OCI-LY1 (cell line): Measurements from ENCODE around the gene CIAPIN1.

Source experiments
- H2AFZ ChIP-seq: fragments of 200-600 bp; sonication (generic), shearing (Covaris generic); 2 replicates; pipeline ENCODE4 v1.6.0; 2014; ENCODE audit warnings: antibody characterized with exemption, mild to moderate bottlenecking, low read length
- H3F3A ChIP-seq: fragments of 200-600 bp; sonication (generic), shearing (Covaris generic); 2 replicates; pipeline ENCODE4 v1.6.0; 2014; ENCODE audit warnings: mild to moderate bottlenecking, antibody characterized with exemption, low read length, moderate library complexity; ENCODE audit not compliant: insufficient read depth
- H3K27ac ChIP-seq: fragments of 200-600 bp; sonication (generic); 2 replicates; pipeline ENCODE4 v1.5.1; 2014; ENCODE audit warnings: low read length, mixed run types, mild to moderate bottlenecking, low read depth; ENCODE audit not compliant: poor library complexity, severe bottlenecking
- H3K27me3 ChIP-seq: fragments of 200-600 bp; sonication (generic); 2 replicates; pipeline ENCODE4 v1.6.0; 2014; ENCODE audit warnings: antibody characterized with exemption, mild to moderate bottlenecking, low read length, moderate library complexity; ENCODE audit not compliant: insufficient read depth
- H3K36me3 ChIP-seq: fragments of 200-600 bp; sonication (generic); 2 replicates; pipeline ENCODE4 v1.6.1; 2014; ENCODE audit warnings: mild to moderate bottlenecking, antibody characterized with exemption, low read length, moderate library complexity, mixed read lengths; ENCODE audit not compliant: insufficient read depth
- H3K4me1 ChIP-seq: fragments of 200-600 bp; sonication (generic); 2 replicates; pipeline ENCODE4 v1.5.1; 2014; ENCODE audit warnings: mild to moderate bottlenecking, low read length, moderate library complexity; ENCODE audit not compliant: insufficient read depth, severe bottlenecking
- H3K4me2 ChIP-seq: fragments of 200-600 bp; sonication (generic), shearing (Covaris generic); 2 replicates; pipeline ENCODE4 v1.6.1; 2014; ENCODE audit warnings: low read length
- H3K4me3 ChIP-seq: fragments of 200-600 bp; sonication (generic); 2 replicates; pipeline ENCODE4 v1.5.1; 2014; ENCODE audit warnings: low read length, low read depth, mild to moderate bottlenecking, mixed read lengths; ENCODE audit not compliant: poor library complexity, severe bottlenecking
- H3K79me2 ChIP-seq: fragments of 200-600 bp; shearing (Covaris generic); 2 replicates; pipeline ENCODE4 v1.6.1; 2016; ENCODE audit warnings: mixed run types, low read length, mixed read lengths; ENCODE audit not compliant: insufficient read depth
- H3K9ac ChIP-seq: fragments of 200-600 bp; sonication (generic), shearing (Covaris generic); 2 replicates; pipeline ENCODE4 v1.6.1; 2014; ENCODE audit warnings: mild to moderate bottlenecking, low read length, mixed read lengths
- H3K9me2 ChIP-seq: fragments of 200-600 bp; sonication (generic), shearing (Covaris generic); 2 replicates; pipeline ENCODE4 v1.6.1; 2014; ENCODE audit warnings: low read depth, mild to moderate bottlenecking, low read length, mixed read lengths
- H3K9me3 ChIP-seq: fragments of 200-600 bp; shearing (Covaris generic); 2 replicates; pipeline ENCODE4 v1.6.1; 2014; ENCODE audit warnings: low read length, mixed read lengths
- H4K20me1 ChIP-seq: fragments of 200-600 bp; sonication (generic), shearing (Covaris generic); 2 replicates; pipeline ENCODE4 v1.6.0; 2016; ENCODE audit warnings: mild to moderate bottlenecking, low read length; ENCODE audit not compliant: insufficient read depth
- EZH2 ChIP-seq: fragments of 200-600 bp; sonication (generic), shearing (Covaris generic); IDR thresholded peaks from 2 replicates; pipeline ENCODE4 v1.8.0; 2017; ENCODE audit warnings: borderline replicate concordance, mixed run types, mild to moderate bottlenecking, antibody characterized with exemption, low read length, moderate library complexity, mixed read lengths
- TF ChIP-seq, protein P1 (sequence below): fragments of 200-600 bp; sonication (generic), shearing (Covaris generic); IDR thresholded peaks from 2 replicates; pipeline ENCODE4 v1.5.1; 2017; ENCODE audit warnings: mild to moderate bottlenecking, antibody characterized with exemption, low read length, moderate library complexity, mixed read lengths

Gene CIAPIN1

DNA sequence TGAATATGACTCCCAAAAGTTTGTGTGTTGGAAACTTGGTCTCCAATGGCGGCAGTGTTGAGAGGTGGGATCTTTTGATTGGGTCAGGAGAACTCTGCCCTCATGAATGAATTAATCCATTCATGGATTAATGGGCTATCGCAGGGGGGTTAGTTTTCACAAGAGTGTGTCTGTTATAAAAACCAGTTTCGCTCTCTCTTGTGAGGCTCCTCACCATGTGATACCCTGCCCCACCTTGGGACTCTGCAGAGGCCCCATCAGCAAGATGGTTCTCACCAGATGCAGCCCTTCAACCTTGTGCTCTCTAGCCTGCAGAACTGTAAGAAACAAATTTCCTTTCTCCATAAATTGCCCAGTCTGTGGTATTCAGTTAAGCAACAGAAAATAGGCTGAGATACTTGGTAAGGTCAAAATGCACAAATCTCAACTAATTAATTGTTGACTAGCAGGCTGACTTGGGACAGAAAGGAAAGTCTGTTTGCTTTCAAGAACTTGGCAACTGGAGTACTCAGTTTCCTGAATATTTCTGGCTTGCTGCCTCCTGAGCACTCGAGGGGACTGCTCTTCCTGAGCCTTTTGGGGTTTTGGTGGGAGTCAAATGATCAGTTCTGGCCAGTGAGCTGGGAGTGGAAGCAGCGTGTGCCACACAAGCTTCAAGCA is 56.4 kb downstream of the CIAPIN1 start:
- Histone ChIP-seq H2AFZ (no peak overlapping the region), H3K27ac (no peak overlapping the region)
- TF ChIP-seq, protein P1, sequence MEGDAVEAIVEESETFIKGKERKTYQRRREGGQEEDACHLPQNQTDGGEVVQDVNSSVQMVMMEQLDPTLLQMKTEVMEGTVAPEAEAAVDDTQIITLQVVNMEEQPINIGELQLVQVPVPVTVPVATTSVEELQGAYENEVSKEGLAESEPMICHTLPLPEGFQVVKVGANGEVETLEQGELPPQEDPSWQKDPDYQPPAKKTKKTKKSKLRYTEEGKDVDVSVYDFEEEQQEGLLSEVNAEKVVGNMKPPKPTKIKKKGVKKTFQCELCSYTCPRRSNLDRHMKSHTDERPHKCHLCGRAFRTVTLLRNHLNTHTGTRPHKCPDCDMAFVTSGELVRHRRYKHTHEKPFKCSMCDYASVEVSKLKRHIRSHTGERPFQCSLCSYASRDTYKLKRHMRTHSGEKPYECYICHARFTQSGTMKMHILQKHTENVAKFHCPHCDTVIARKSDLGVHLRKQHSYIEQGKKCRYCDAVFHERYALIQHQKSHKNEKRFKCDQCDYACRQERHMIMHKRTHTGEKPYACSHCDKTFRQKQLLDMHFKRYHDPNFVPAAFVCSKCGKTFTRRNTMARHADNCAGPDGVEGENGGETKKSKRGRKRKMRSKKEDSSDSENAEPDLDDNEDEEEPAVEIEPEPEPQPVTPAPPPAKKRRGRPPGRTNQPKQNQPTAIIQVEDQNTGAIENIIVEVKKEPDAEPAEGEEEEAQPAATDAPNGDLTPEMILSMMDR, result no peak
- no peak for TF ChIP-seq EZH2

DNA sequence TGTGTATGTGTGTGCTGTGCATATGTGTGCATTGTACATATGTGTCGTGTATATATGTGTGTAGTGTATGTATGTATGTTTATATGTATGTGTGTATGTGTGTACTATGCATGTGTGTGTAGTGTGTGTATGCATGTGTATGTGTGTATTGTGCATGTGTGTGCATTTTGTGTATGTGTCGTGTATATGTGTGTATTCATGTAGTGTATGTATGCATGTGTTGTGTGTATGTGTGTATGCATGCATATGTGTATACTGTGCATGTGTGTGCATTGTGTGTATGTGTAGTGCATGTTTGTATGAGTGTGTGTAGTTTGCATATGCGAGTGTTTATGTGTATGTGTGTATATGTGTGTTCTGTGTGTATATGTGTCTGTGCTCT is 58.1 kb downstream of the CIAPIN1 start:
- Histone ChIP-seq H3K27me3 (peaks cover 7% of the 10 kb centered on the region; the same call in 1 of the 2 replicates), H2AFZ (no peak overlapping the region), H3K9ac (no peak overlapping the region), H4K20me1 (no peaks in the 10 kb centered on the region), H3F3A (no peaks in the 10 kb centered on the region), H3K27ac (no peak overlapping the region), H3K4me3 (no peak overlapping the region), H3K9me2 (no peaks in the 10 kb centered on the region), H3K36me3 (no peaks in the 10 kb centered on the region), H3K9me3 (no peaks in the 10 kb centered on the region), H3K79me2 (no peaks in the 10 kb centered on the region), H3K4me2 (no peak overlapping the region), H3K4me1 (no peaks in the 10 kb centered on the region)
- no peak for TF ChIP-seq EZH2
- TF ChIP-seq, protein P1, result no peak

More for the DNA sequence above, 56.4 kb downstream of the CIAPIN1 start:
- Histone ChIP-seq H3F3A (no peaks in the 10 kb centered on the region), H4K20me1 (no peaks in the 10 kb centered on the region), H3K79me2 (no peaks in the 10 kb centered on the region), H3K4me3 (no peak overlapping the region), H3K9me3 (no peaks in the 10 kb centered on the region), H3K9me2 (no peaks in the 10 kb centered on the region), H3K4me1 (no peaks in the 10 kb centered on the region), H3K4me2 (no peak overlapping the region), H3K9ac (no peak overlapping the region), H3K27me3 (peaks cover 5% of the 10 kb centered on the region; the same call in 1 of the 2 replicates), H3K36me3 (no peaks in the 10 kb centered on the region)

DNA sequence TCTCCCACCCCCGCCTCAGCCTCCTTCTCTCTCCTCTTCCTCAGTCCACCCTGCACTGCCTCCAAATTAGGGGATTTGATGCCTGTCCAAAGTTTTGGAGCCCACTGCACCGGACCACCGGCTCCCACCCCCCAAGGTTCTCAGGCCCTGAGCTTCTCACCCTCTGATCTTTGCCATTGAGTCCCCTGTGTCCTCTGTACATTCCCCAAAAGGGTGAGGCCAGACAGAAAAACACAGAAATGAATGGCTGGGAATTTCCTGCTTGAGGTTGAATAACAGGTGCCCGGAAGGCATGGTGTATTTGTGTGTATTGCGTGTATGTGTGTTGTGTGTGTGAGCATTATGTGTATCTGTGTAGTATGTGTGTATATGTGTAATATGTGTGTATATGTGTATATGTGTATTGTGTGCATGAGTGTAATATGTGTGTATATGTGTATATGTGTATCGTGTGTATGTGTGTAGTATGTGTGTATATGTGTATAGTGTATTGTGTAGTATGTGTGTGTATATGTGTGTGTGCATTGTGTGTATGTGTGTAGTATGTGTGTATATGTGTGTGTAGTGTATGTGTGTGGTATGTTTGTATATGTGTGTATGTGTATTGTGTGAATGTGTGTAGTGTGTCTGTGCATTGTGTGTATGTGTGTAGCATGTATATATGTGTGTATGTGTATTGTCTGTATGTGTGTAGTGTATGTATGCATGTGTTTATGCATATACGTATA is 58.7 kb downstream of the CIAPIN1 start:
- Histone ChIP-seq H3K36me3 (no peaks in the 10 kb centered on the region), H3K27ac (no peak overlapping the region), H3K4me2 (no peak overlapping the region), H3K4me3 (no peak overlapping the region), H3K9me3 (no peaks in the 10 kb centered on the region), H3K4me1 (no peaks in the 10 kb centered on the region), H4K20me1 (no peaks in the 10 kb centered on the region), H3K9ac (no peak overlapping the region), H2AFZ (no peak overlapping the region), H3K9me2 (no peaks in the 10 kb centered on the region), H3K27me3 (peaks cover 7% of the 10 kb centered on the region; the same call in 1 of the 2 replicates), H3F3A (no peaks in the 10 kb centered on the region), H3K79me2 (no peaks in the 10 kb centered on the region)
- TF ChIP-seq, protein P1, result no peak
